ENCODE data around the gene ENPP1.

Gene ENPP1

GRCh38 chr6:131787079-131787478, 20.7 kb upstream of the ENPP1 start:
- no peak for DNase-seq (ENCODE audit: low read depth in 2 of 2)

DNA sequence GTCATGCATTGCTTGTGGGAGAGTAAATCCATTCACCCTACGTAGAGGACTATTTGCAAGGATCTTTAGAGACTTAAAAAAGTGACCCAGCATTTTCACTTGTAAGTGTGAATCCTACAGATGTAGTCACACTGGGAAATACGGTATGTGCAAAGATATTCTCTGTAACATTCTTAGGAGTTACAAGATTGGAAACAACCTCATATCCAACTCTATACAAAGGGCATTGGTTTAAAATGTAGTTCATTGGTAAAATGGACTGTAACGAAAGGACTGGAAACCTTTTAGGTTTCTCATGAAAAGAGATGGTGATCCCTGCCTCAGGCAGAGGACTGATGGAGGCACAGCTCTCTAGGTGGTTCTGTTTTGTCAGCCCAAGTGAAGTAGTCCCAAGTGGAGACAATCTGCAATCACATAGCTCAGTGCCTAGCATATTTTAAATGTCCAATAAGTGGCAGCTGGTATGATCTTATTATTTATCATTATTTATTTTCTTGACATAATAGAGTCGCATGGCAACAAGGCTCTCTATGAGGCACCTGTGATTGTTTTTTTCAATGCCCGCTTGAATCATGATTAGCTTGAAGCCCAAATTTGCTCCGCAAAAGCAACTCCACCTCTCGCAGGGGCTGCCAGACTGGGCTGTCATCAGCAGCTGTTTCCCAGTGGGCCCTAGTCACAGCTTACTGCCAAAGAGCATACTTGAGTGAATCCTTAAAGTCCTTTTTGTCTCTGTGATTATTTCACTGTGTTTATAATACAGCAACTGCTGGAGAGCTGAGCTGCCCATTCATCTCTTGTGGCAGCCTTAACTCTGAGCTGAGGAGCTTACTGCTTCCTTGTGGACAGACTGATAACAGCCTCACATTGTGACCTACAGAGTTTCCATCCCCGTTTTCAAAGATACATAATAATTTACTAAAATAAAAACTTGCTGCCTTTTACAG, 19.8 kb upstream of the ENPP1 start:
- no peak for DNase-seq (ENCODE audit: low read depth in 2 of 2)

- no peak for DNase-seq (ENCODE audit: low read depth in 2 of 2)
These were observed 18.6 kb upstream of the ENPP1 start for GRCh38 chr6:131789219-131789618.

DNA sequence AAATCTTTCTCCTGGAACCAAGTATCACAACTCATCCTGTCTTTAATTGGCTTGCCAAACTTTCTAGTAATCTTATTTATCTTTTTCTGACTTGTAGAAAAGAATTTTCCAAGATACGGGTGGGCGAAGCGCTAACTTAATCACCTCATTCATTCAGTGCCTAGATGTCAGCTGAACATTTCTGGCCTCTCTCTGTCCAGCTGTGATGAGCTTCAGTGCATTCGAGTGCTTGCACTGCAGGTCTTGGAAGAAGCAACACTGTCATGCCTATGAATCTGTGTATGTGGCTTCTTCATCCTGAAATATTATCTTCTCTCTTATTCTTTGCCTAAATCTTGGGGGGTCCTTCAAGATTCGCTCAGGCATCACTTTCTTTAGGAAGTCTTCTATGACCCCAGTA, 16.3 kb upstream of the ENPP1 start:
- DNase-seq (ENCODE audit: low read depth in 2 of 2): no peak

DNA sequence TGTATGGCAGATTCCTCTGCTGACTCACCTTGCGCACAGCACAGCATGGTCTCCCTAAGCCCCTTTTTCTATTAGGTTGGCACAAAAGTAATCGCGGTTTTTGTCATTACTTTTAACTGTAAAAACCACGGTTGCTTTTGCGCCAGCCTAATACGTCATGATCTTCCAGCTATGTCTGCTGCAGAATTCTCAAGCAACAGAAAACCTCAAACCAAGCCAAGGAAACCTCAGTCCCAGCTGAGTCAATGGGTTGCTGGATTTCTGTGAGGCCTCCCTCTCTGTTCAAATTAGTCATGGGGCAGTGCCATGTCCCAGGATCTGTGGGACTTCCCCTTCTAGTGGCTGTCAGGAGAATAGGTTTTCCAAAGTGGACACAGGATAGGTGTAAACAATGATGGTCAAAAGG, 15.7 kb upstream of the ENPP1 start:
- no peak for DNase-seq (ENCODE audit: low read depth in 2 of 2)

DNA sequence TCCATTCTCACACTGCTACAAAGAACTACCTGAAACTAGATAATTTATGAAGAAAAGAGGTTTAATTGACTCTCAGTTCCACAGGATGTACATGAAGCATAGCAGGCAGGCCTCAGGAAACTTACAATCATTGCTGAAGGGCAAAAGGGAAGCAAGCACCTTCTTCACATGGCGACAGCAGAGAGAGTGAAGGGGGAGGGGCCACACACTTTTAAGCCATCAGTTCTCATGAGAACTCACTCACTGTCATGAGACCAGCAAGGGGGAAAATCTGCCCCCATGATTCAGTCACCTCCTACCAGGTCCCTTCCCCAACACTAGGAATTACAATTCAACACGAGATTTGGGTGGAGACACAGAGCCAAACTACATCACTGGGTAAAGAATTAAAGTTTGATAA, 12.5 kb upstream of the ENPP1 start:
- no peak for DNase-seq (ENCODE audit: low read depth in 2 of 2)

DNA sequence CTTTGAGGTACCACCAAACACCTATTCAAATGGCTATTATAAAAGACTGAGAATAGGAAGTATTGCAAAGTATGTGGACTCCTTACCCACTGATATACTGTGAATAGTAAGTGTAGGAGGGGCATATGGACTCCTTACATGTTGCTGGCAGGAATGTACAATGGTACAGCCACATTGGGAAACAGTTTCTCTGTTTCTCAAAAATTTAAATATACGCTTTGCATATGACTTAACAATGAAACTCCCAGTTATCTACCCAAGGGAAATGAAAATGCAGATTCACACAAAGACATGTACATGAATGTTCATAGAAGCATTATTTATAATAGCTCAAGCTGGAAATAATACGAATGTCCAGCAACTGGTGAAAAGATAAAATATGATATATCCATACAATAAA, 5.5 kb upstream of the ENPP1 start:
- no peak for DNase-seq (ENCODE audit: low read depth in 2 of 2)

- DNase-seq (ENCODE audit: low read depth in 2 of 2): no peak
These were observed 4.6 kb upstream of the ENPP1 start for GRCh38 chr6:131803007-131803769.

DNA sequence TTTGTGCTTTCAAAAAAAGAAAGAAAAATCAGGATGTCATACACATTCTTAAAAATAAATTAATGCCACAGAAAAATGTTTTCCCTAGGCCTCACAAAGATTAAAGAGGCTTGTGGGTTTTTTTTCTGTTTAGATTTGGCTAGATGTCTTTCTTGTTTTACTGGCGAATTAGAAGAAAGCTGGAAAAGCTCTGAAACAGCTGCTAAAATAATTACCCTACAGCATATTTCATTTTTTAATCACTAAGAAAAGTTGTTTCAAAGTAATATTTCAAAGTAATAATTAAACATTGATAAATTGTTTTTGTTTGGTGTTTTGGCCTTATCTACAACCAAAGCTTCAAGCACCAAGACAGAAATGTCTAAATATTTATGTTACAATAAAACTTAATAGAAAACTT, 3.7 kb upstream of the ENPP1 start:
- DNase-seq (ENCODE audit: low read depth in 2 of 2): no peak

GRCh38 chr6:131807321-131807643, 538 bp upstream of the ENPP1 start:
- no peak for DNase-seq (ENCODE audit: low read depth in 2 of 2)

DNA sequence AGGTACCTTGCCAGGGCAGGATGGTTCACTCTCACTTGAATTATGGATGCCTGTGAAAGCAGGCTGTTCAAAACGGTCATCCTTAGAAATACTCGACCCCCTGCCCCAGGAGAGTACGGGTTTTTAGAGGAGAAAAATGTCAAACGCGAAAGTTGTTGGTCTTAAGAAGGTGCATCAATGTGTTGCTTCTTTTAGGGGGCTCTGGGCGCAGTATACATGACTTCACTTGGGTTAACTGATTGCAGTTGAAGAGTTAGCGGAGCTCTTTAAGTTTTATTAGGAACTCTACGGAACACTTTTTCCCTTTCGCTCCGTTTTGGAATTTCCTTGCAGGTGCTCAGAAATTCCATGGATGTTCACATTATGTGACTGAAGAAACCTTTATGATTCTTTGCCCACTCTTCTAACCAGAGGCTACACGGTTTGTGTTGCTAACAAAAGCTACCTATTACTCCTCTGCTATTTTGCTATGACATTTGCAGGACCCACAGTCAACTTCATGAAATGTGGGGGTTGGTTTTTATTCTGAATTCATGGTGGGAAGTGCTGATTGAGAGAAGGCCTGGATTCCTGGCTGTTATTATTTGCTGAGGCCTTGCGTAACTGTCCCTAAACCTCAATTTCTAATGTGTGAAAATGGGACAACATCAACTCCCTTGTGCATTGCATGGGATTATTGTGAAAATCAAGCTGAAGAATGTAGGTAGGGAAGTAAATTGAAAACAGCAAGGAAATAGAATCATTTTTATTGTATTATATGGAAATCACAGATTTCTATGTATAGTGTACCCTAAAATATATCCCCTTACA, 845 bp downstream of the ENPP1 start:
- DNase-seq (ENCODE audit: low read depth in 2 of 2): no peak

GRCh38 chr6:131811500-131811899, 3.7 kb downstream of the ENPP1 start:
- no peak for DNase-seq (ENCODE audit: low read depth in 2 of 2)

GRCh38 chr6:131813991-131814390, 6.2 kb downstream of the ENPP1 start:
- no peak for DNase-seq (ENCODE audit: low read depth in 2 of 2)

GRCh38 chr6:131816869-131817268, 9.0 kb downstream of the ENPP1 start:
- DNase-seq (ENCODE audit: low read depth in 2 of 2): no peak

DNA sequence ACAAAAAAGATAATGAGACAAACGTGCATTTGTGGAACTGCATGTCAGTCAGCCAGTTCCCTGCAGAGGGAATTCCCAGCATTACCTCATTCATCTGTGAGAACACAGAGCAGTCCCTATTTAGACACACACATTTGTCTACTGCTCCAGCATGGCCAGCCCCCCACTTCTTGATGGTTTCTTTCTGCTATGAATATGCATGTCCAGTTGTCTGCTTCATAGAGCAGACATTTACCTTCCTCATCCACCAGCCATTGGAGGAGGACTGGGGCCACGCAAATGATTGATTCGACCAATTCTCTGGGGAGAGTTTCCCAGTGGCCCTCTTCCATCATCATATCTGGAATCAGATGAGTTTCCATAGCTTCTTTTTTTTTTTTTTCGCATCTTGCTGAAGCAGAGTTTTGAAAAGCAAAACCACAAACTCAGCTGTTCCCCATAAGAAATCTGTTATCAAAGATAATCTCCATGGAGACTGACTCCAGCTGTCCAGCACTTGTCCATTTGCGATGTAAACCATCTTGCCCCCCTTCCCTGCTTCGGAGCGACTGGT, 11.8 kb downstream of the ENPP1 start:
- DNase-seq (ENCODE audit: low read depth in 2 of 2): no peak

DNA sequence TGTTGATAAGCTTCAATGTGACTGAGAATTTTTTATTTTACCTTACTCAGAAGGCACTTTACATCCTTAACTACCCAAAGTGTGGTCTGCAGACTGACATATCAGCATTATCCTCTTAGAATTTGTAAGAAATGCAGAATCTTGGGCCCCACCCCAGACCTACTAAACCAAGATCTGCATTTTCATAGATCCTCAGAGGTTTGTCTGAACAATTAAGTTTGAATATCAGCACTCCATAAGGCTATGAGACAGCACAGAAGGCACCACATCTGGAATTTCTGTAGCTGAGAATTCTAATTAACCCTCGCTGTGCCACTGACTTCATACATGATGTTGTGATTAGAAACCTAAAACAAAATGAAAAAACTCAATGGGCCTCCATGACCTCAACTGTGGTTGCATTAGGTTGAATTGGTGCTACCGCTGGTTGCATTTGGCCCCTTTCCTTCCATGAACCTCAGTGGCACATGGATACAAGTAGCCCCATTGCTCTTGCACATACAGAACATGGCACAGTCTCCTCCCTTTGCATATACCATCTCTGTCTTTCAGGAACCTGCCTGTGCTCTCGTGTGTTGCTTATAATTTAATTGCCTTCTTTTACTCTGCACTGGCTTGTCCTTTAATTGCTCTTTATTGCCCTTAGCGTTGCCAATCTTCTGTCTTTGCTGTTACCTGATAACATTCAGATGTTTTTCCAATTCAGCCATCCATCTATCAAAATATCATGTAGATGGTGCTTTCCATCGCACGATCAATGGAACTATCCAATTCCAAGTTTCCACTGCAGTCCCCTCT, 13.4 kb downstream of the ENPP1 start:
- DNase-seq (ENCODE audit: low read depth in 2 of 2): no peak

DNA sequence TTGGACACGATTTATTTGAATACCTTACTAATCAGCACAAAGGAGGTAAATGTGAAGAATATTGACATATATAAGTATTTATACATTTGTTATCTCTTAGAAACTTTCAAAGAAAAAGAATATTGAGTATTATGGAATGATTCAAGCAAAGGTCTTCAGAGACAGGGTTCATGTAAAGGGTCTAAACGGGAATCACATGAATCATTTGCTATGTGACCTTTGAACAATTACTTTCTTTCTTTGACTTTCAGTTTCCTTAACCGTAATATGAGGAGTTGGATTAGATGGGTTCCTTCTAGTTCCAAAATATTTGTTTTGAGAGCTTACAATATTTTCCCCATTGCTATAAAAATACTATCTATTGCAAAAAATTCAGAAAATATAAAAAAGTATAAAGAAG, 14.3 kb downstream of the ENPP1 start:
- no peak for DNase-seq (ENCODE audit: low read depth in 2 of 2)

DNA sequence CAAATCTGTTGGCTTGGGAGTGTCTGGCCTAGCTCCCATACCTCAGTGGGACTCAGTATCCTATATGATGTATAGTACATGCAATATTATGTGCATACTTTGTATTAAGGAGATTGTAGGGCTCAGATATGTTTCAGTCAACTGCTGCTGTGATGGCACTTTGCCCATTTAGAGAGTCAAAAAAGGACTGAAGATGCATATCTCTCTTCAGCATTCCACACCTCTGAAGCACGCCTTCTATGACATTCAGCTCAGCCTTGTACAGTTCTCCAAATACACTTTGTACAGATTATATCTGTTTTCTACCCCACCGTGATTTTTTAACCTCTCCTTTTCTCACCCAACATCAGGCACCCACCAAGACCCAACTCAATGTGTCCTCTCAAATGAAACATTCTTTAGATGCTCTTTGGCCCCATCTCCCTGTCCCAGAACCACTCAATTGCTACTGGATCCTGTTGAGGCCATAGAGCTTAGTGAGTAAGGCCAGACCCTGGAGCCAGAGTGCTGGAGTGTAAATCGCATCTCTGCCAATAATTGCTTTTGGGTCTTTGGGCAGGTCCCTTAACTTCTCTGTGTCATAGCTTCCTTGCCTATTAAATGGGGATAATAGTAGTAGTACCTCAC, 15.6 kb downstream of the ENPP1 start:
- DNase-seq (ENCODE audit: low read depth in 2 of 2): no peak

GRCh38 chr6:131825946-131826345, 18.1 kb downstream of the ENPP1 start:
- DNase-seq (ENCODE audit: low read depth in 2 of 2): no peak

GRCh38 chr6:131828080-131828479, 20.3 kb downstream of the ENPP1 start:
- no peak for DNase-seq (ENCODE audit: low read depth in 2 of 2)

- no peak for DNase-seq (ENCODE audit: low read depth in 2 of 2)
These were observed 21.1 kb downstream of the ENPP1 start for GRCh38 chr6:131828951-131829350.

All from stimulated activated CD8-positive, alpha-beta memory T cell treated with anti-CD3 and anti-CD28 coated beads, Interleukin-7, amount 100 ng/mL, for 4 hours (primary cell).